GM12878 (cell line): ENCODE data around the gene SMC1B.

Experiments
- ATF3 ChIP-seq: IDR thresholded peaks from 2 replicates; pipeline ENCODE4 v1.6.1; 2011; ENCODE audit warnings: low read depth, mild to moderate bottlenecking, low read length, moderate library complexity, borderline replicate concordance; ENCODE audit errors: extremely low read depth
- CBFB ChIP-seq: IDR thresholded peaks from 2 replicates; pipeline ENCODE4 v1.6.1; 2016; ENCODE audit warnings: antibody characterized with exemption, low read depth
- CHD4 ChIP-seq: fragments of 200-600 bp; sonication (generic); IDR thresholded peaks from 2 replicates; pipeline ENCODE4 v1.6.1; 2016; ENCODE audit warnings: mild to moderate bottlenecking
- CTCF ChIP-seq, 3 experiments: IDR thresholded peaks in 2 of 3; conservative IDR thresholded peaks in 1 of 3; 2 replicates each; pipeline ENCODE4 v1.5.1; 2011; ENCODE audit warnings: low read depth in 3 of 3, low read length in 3 of 3, mild to moderate bottlenecking in 3 of 3, control low read depth in 2 of 3, moderate library complexity in 2 of 3, inconsistent platforms in 1 of 3, mixed read lengths in 1 of 3; ENCODE audit not compliant: control insufficient read depth in 2 of 3, insufficient read depth in 1 of 3; ENCODE audit errors: extremely low read depth in 1 of 3
- EP300 ChIP-seq, 2 experiments: fragments of 150-350 bp in 1 of 2; IDR thresholded peaks; 2 replicates each; pipeline ENCODE4 v1.6.1; 2011 to 2012; ENCODE audit warnings: low read depth in 2 of 2, low read length in 2 of 2, borderline replicate concordance in 1 of 2, improper control_type of control experiment in 1 of 2, inconsistent platforms in 1 of 2; ENCODE audit not compliant: control insufficient read depth in 1 of 2
- EZH2 ChIP-seq: IDR thresholded peaks from 2 replicates; pipeline ENCODE4 v1.6.1; 2012; ENCODE audit warnings: low read depth, mild to moderate bottlenecking, control low read depth, inconsistent platforms, low read length, borderline replicate concordance; ENCODE audit not compliant: control insufficient read depth
- KLF5 ChIP-seq: fragments of 450-650 bp; IDR thresholded peaks from 2 replicates; pipeline ENCODE4 v1.6.1; 2014; ENCODE audit warnings: mild to moderate bottlenecking; ENCODE audit not compliant: partially characterized antibody
- NFYA ChIP-seq: IDR thresholded peaks from 2 replicates; pipeline ENCODE4 v1.6.1; 2011; ENCODE audit warnings: low read depth, mild to moderate bottlenecking, low read length, improper control_type of control experiment, borderline replicate concordance
- POLR2A ChIP-seq: IDR thresholded peaks from 2 replicates; pipeline ENCODE4 v1.6.1; 2011; ENCODE audit warnings: low read depth, mild to moderate bottlenecking, low read length
- SMC3 ChIP-seq: IDR thresholded peaks from 2 replicates; pipeline ENCODE4 v1.6.1; 2011; ENCODE audit warnings: low read length, improper control_type of control experiment, borderline replicate concordance
- TAF1 ChIP-seq: IDR thresholded peaks from 2 replicates; pipeline ENCODE4 v1.6.1; 2011; ENCODE audit warnings: mild to moderate bottlenecking, low read depth, low read length, borderline replicate concordance
- TCF12 ChIP-seq: IDR thresholded peaks from 2 replicates; pipeline ENCODE4 v1.6.1; 2011; ENCODE audit warnings: low read depth, mild to moderate bottlenecking, low read length
- USF2 ChIP-seq: IDR thresholded peaks from 2 replicates; pipeline ENCODE4 v1.6.1; 2011; ENCODE audit warnings: low read depth, low read length, improper control_type of control experiment, borderline replicate concordance
- YY1 ChIP-seq: IDR thresholded peaks from 2 replicates; pipeline ENCODE4 v1.6.1; 2011; ENCODE audit warnings: low read depth, mild to moderate bottlenecking, low read length

GRCh38 chr22:45448431-45448830, 35.0 kb upstream of the SMC1B start:
- TF ChIP-seq CBFB (no peak), CHD4 (no peak), POLR2A (no peak), TAF1 (no peak), CTCF (IDR thresholded peaks at IDR 0.05 in 2 of 3, conservative IDR thresholded peaks at IDR 0.05 in 1 of 3; ENCODE audit: control insufficient read depth in 2 of 3, extremely low read depth in 1 of 3, insufficient read depth in 1 of 3, low read depth in 3 of 3, low read length in 3 of 3) (no peak), TCF12 (no peak), SMC3 (no peak), ATF3 (no peak), EZH2 (no peak), YY1 (no peak), USF2 (no peak), EP300 (IDR thresholded peaks at IDR 0.05; ENCODE audit: borderline replicate concordance in 1 of 2, control insufficient read depth in 1 of 2, low read depth in 2 of 2, low read length in 2 of 2) (no peak), KLF5 (no peak), NFYA (no peak)
